Measurements from ENCODE around the gene LRRC4C. TPM values are rescaled to one million over a fixed set of nuclear protein-coding genes. Genes with fewer than 3 reads are reported as not detected.

LRRC4C gene
- total RNA-seq, 1 donor from 2014 or later, result 0.41 TPM

- Histone ChIP-seq H3K27ac (replicated peaks) (no peak overlapping the region), H3K9me3 (replicated peaks) (peaks cover 24% of the 10 kb centered on the region), H3K4me3 (no peak overlapping the region), H3K36me3 (no peaks in the 10 kb centered on the region), H3K27me3 (ENCODE audit: low read depth) (no peaks in the 10 kb centered on the region), H3K4me1 (no peaks in the 10 kb centered on the region)
- DNase-seq, result no peak
- intact Hi-C loops (cut with micrococcal nuclease), result no loop called here
- TF ChIP-seq CTCF (IDR thresholded peaks at IDR 0.05; ENCODE audit: borderline replicate concordance), result no peak
These were observed 1334.4 kb downstream of the LRRC4C start for GRCh38 chr11:40125054-40125453.

- no peak for TF ChIP-seq CTCF (IDR thresholded peaks at IDR 0.05; ENCODE audit: borderline replicate concordance)
- H3K4me1 ChIP-seq, result no peaks in the 10 kb centered on the region
- DNase-seq, result no peak
- no peaks in the 10 kb centered on the region for H3K36me3 ChIP-seq
- H3K27me3 ChIP-seq (ENCODE audit: low read depth), result no peaks in the 10 kb centered on the region
- H3K4me3 ChIP-seq, result no peak overlapping the region
- H3K9me3 ChIP-seq (replicated peaks), result peaks cover 35% of the 10 kb centered on the region
- intact Hi-C loops (cut with micrococcal nuclease), result no loop called here
- H3K27ac ChIP-seq (replicated peaks), result no peak overlapping the region
These were observed 1339.8 kb downstream of the LRRC4C start for GRCh38 chr11:40119661-40120060.

GRCh38 chr11:40118780-40119179 is 1340.7 kb downstream of the LRRC4C start:
- Histone ChIP-seq H3K27me3 (ENCODE audit: low read depth) (no peaks in the 10 kb centered on the region), H3K4me1 (no peaks in the 10 kb centered on the region), H3K4me3 (no peak overlapping the region), H3K27ac (replicated peaks) (no peak overlapping the region), H3K36me3 (no peaks in the 10 kb centered on the region), H3K9me3 (replicated peaks) (peaks cover 26% of the 10 kb centered on the region)
- intact Hi-C loops (cut with micrococcal nuclease), result no loop called here
- TF ChIP-seq CTCF (IDR thresholded peaks at IDR 0.05; ENCODE audit: borderline replicate concordance), result no peak
- no peak for DNase-seq

- Histone ChIP-seq H3K4me1 (no peaks in the 10 kb centered on the region), H3K36me3 (no peaks in the 10 kb centered on the region), H3K27me3 (ENCODE audit: low read depth) (no peaks in the 10 kb centered on the region), H3K9me3 (replicated peaks) (peaks cover 19% of the 10 kb centered on the region), H3K27ac (replicated peaks) (no peak overlapping the region), H3K4me3 (no peak overlapping the region)
- TF ChIP-seq CTCF (IDR thresholded peaks at IDR 0.05; ENCODE audit: borderline replicate concordance), result no peak
- intact Hi-C loops (cut with micrococcal nuclease), result no loop called here
- DNase-seq, result no peak
These were observed 1341.4 kb downstream of the LRRC4C start for GRCh38 chr11:40118026-40118425.

GRCh38 chr11:40104941-40105550 is 1354.4 kb downstream of the LRRC4C start:
- Histone ChIP-seq H3K9me3 (replicated peaks) (peaks cover 13% of the 10 kb centered on the region), H3K27ac (replicated peaks) (no peak overlapping the region), H3K36me3 (no peaks in the 10 kb centered on the region), H3K4me3 (no peak overlapping the region), H3K4me1 (no peaks in the 10 kb centered on the region), H3K27me3 (ENCODE audit: low read depth) (no peaks in the 10 kb centered on the region)
- TF ChIP-seq CTCF (IDR thresholded peaks at IDR 0.05; ENCODE audit: borderline replicate concordance), result no peak
- intact Hi-C loops (cut with micrococcal nuclease), result no loop called here
- DNase-seq, result no peak

Measured in left ventricle myocardium inferior (tissue), 1 donor.